ENCODE data around the gene NDUFAF3. TPM values are rescaled to one million over a fixed set of nuclear protein-coding genes. Genes with fewer than 3 reads are reported as not detected.

NDUFAF3 gene
- total RNA-seq, 1 donor from 2014 or later: 200 TPM

DNA sequence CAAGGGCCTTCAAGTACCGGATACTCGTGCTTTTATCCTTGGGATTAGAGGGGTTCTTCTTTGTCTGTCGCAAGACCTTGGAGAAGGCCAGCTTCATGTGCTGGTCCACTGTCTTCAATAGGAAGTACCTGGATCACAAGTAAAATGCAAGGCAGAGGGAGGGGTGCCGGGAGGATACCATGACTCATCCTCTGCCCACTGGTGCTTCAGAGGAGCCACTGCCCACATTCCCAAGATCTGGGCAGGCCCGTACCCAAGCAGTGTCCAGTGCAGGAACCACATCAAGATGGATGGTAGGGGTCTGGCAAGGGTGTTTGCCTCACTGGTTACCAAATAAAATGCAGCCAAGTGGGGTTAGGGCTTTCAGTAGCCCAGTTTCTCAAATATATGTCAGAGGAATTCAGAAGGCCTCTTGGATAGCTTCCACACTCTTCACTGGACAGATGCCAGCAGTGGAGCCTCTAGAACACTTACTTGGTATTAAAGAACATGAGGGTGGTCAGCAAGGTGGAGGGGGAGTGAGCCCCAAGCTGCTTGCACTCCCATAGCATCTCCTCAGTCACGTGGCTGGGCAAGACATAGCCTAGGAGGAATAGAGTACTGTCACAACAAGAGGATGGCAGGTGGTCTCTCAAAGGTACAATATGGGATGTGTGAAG is 10.9 kb downstream of the NDUFAF3 start:
- intact Hi-C loops (cut with DNase I): loop anchor here (5.0 kb wide), 1 partner anchor 75 kb away; no protein-coding TSS in a partner anchor
- Histone ChIP-seq H3K36me3 (peaks cover 51 to 64% of the 10 kb centered on the region in 2 donors), H3K9me3 (no peaks in the 10 kb centered on the region), H3K27me3 (no peaks in the 10 kb centered on the region), H3K27ac (no peak overlapping the region), H3K4me1 (peaks cover 0 to 8% of the 10 kb centered on the region in 2 donors), H3K4me3 (no peak overlapping the region)
- DNase-seq (ENCODE audit: low spot score in 2 of 2): no peak
- no peak for TF ChIP-seq CTCF (IDR thresholded peaks at IDR 0.05)

GRCh38 chr3:49034650-49035049 is 12.7 kb downstream of the NDUFAF3 start:
- Histone ChIP-seq H3K4me3 (no peak overlapping the region), H3K36me3 (peaks cover 54 to 81% of the 10 kb centered on the region in 2 donors), H3K4me1 (no peaks in the 10 kb centered on the region), H3K27me3 (no peaks in the 10 kb centered on the region), H3K27ac (no peak overlapping the region), H3K9me3 (no peaks in the 10 kb centered on the region)
- intact Hi-C loops (cut with DNase I): loop anchor here (5.0 kb wide), 1 partner anchor 73 kb away; no protein-coding TSS in a partner anchor
- DNase-seq (ENCODE audit: low spot score in 2 of 2): no peak
- no peak for TF ChIP-seq CTCF (IDR thresholded peaks at IDR 0.05)

DNA sequence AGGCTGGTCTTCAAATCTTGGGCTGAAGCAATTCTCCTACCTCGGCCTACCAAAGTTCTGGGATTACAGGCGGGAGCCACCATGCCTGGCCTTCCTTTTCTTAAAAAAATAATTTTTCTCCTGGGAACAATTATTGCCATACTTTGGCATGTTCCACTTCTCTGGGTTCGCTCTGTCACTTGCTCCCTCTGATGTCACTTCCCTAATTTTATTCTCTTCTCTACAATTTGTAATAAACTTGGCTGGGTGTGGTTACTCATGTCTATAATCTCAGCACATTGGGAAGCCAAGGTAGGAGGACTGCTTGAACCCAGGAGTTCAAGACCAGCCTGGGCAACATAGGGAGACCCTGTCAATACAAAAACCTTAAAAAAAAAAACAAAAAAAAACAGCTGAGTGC is 13.4 kb downstream of the NDUFAF3 start:
- Histone ChIP-seq H3K4me1 (no peaks in the 10 kb centered on the region), H3K27ac (no peak overlapping the region), H3K27me3 (no peaks in the 10 kb centered on the region), H3K36me3 (peaks cover 50 to 78% of the 10 kb centered on the region in 2 donors), H3K9me3 (no peaks in the 10 kb centered on the region), H3K4me3 (no peak overlapping the region)
- intact Hi-C loops (cut with DNase I): no loop called here
- DNase-seq (ENCODE audit: low spot score in 2 of 2): no peak
- TF ChIP-seq CTCF (IDR thresholded peaks at IDR 0.05): no peak

DNA sequence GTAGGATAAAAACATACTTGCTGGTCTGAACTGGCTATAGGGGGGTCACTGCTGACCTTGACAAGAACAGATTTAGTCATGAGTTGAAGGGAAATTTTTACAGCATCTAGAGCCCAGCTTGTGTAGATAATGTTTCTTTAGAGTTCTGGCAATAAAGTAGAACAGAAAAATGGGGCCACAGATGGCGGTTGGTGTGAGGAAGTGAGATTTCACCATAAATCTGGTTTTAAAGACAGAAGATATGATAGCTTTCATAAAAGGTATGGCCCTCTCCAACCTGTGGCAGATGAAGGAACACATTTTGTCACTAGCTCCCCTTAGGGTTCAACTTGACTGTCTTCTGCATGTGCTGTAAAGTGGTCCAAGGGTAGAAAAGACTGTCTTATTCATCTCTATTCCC is 31.6 kb downstream of the NDUFAF3 start:
- H3K4me3 ChIP-seq: no peak overlapping the region
- no peak for TF ChIP-seq CTCF (IDR thresholded peaks at IDR 0.05)
- H3K27me3 ChIP-seq: no peaks in the 10 kb centered on the region
- H3K36me3 ChIP-seq: peaks cover 58 to 66% of the 10 kb centered on the region in 2 donors
- intact Hi-C loops (cut with DNase I): no loop called here
- no peak overlapping the region for H3K27ac ChIP-seq
- H3K4me1 ChIP-seq: no peaks in the 10 kb centered on the region
- no peak for DNase-seq (ENCODE audit: low spot score in 2 of 2)
- H3K9me3 ChIP-seq: no peaks in the 10 kb centered on the region

DNA sequence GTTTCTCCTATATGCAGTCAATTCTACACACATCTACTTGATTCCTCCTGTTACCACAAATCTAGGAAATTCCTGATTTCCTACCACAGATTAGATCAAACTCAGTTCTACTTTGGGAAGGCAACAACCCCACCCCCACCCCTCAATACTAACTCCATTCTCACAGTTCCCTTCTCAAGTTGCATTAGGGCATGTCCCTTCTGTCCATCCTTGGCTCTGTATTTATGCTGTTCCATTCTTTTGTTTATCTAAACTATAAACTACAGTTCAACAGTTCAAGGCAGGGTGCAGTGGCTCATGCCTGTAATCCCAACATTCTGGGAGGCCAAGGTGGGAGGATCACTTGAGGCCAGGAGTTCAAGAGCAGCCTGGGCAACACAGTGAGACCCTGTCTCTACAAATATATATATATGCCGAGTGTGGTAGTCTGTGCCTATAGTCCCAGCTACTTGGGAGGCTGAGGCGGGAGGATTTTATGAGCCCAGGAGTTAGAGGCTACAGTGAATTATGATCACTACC is 32.5 kb downstream of the NDUFAF3 start:
- DNase-seq (ENCODE audit: low spot score in 2 of 2): no peak
- no peaks in the 10 kb centered on the region for H3K9me3 ChIP-seq
- intact Hi-C loops (cut with DNase I): no loop called here
- H3K4me3 ChIP-seq: no peak overlapping the region
- peaks cover 63 to 69% of the 10 kb centered on the region in 2 donors for H3K36me3 ChIP-seq
- no peaks in the 10 kb centered on the region for H3K4me1 ChIP-seq
- no peaks in the 10 kb centered on the region for H3K27me3 ChIP-seq
- no peak overlapping the region for H3K27ac ChIP-seq
- no peak for TF ChIP-seq CTCF (IDR thresholded peaks at IDR 0.05)

Measured in ascending aorta (tissue), 2 donors.